Mesenchymal stem cell (in vitro differentiated cells and primary cell): ENCODE data around the gene TRPC6.

Source experiments
- DNase-seq: peaks from one replicate; pipeline ENCODE4 v3.0.0-alpha.2; 2013
- H2AFZ ChIP-seq: one replicate; pipeline ENCODE4 v1.6.1; 2013; ENCODE audit warnings: low read depth, mild to moderate bottlenecking, control low read depth, inconsistent platforms, low read length, moderate library complexity
- H2AK5ac ChIP-seq: 2 replicates; pipeline ENCODE4 v1.6.1; 2013; ENCODE audit warnings: low read length, moderate library complexity, mild to moderate bottlenecking, inconsistent platforms; ENCODE audit not compliant: severe bottlenecking
- H2BK120ac ChIP-seq: one replicate; pipeline ENCODE4 v1.6.1; 2013; ENCODE audit warnings: low read depth, mild to moderate bottlenecking, inconsistent platforms, low read length, moderate library complexity
- H2BK12ac ChIP-seq, 2 experiments: one replicate each; pipeline ENCODE4 v1.6.1; 2013; ENCODE audit warnings: inconsistent platforms in 2 of 2, low read length in 2 of 2, mild to moderate bottlenecking in 2 of 2, moderate library complexity in 2 of 2, control low read depth in 1 of 2
- H2BK15ac ChIP-seq: one replicate; pipeline ENCODE4 v1.6.1; 2013; ENCODE audit warnings: mild to moderate bottlenecking, low read depth, inconsistent platforms; ENCODE audit not compliant: poor library complexity, severe bottlenecking
- H2BK5ac ChIP-seq: 2 replicates; pipeline ENCODE4 v1.6.1; 2013; ENCODE audit warnings: low read depth, mild to moderate bottlenecking, low read length, control low read depth, inconsistent platforms; ENCODE audit not compliant: poor library complexity, severe bottlenecking
- H3K14ac ChIP-seq, 2 experiments: one replicate each; pipeline ENCODE4 v1.6.1; 2013; ENCODE audit warnings: inconsistent platforms in 2 of 2, low read length in 2 of 2, control low read depth in 1 of 2, mild to moderate bottlenecking in 1 of 2, moderate library complexity in 1 of 2
- H3K18ac ChIP-seq, 2 experiments: one replicate each; pipeline ENCODE4 v1.6.1; 2013; ENCODE audit warnings: inconsistent platforms in 2 of 2, low read length in 2 of 2, control low read depth in 1 of 2, low read depth in 1 of 2, mild to moderate bottlenecking in 1 of 2
- H3K23ac ChIP-seq, 2 experiments: one replicate each; pipeline ENCODE4 v1.6.1; 2013; ENCODE audit warnings: inconsistent platforms in 2 of 2, low read length in 2 of 2, mild to moderate bottlenecking in 2 of 2, moderate library complexity in 2 of 2, control low read depth in 1 of 2
- H3K27ac ChIP-seq: 2 replicates; pipeline ENCODE4 v1.5.1; 2013; ENCODE audit warnings: mild to moderate bottlenecking, moderate library complexity, low read length, control low read depth, inconsistent platforms; ENCODE audit not compliant: poor library complexity, severe bottlenecking
- H3K27me3 ChIP-seq, 2 experiments: 2 replicates each; pipeline versions ENCODE4 v1.6.1 to v1.7.0; 2013; ENCODE audit warnings: low read length in 2 of 2, mild to moderate bottlenecking in 2 of 2, moderate library complexity in 2 of 2, control low read depth in 1 of 2, inconsistent platforms in 1 of 2; ENCODE audit not compliant: control insufficient read depth in 1 of 2, insufficient read depth in 1 of 2
- H3K36me3 ChIP-seq, 2 experiments: 2 replicates each; pipeline versions ENCODE4 v1.6.1 to v1.7.0; 2013; ENCODE audit warnings: low read length in 2 of 2, control low read depth in 1 of 2, inconsistent platforms in 1 of 2, low read depth in 1 of 2, mild to moderate bottlenecking in 1 of 2; ENCODE audit not compliant: insufficient read depth in 2 of 2, control insufficient read depth in 1 of 2
- H3K4ac ChIP-seq, 2 experiments: one replicate each; pipeline ENCODE4 v1.6.1; 2013; ENCODE audit warnings: inconsistent platforms in 2 of 2, low read length in 2 of 2, mild to moderate bottlenecking in 2 of 2, moderate library complexity in 2 of 2, control low read depth in 1 of 2, low read depth in 1 of 2
- H3K4me1 ChIP-seq: 2 replicates; pipeline ENCODE4 v1.6.1; 2013; ENCODE audit warnings: low read depth, low read length, control low read depth; ENCODE audit not compliant: control insufficient read depth, insufficient read depth
- H3K4me2 ChIP-seq: 2 replicates; pipeline ENCODE4 v1.6.1; 2013; ENCODE audit warnings: low read length, mild to moderate bottlenecking, inconsistent platforms; ENCODE audit not compliant: poor library complexity, severe bottlenecking
- H3K4me3 ChIP-seq, 2 experiments: 2 replicates each; pipeline versions ENCODE4 v1.5.1 to v1.7.0; 2013; ENCODE audit warnings: low read length in 2 of 2, mild to moderate bottlenecking in 2 of 2, control low read depth in 1 of 2, low read depth in 1 of 2; ENCODE audit not compliant: insufficient read depth in 1 of 2
- H3K79me1 ChIP-seq: replicated peaks from 2 replicates; pipeline ENCODE4 v1.6.1; 2013; ENCODE audit warnings: mild to moderate bottlenecking, control low read depth, low read length, inconsistent platforms; ENCODE audit not compliant: poor library complexity, severe bottlenecking
- H3K9ac ChIP-seq: 2 replicates; pipeline ENCODE4 v1.7.0; 2013; ENCODE audit warnings: mild to moderate bottlenecking, low read length, moderate library complexity
- H3K9me3 ChIP-seq: 2 replicates; pipeline ENCODE4 v1.7.0; 2013; ENCODE audit warnings: mild to moderate bottlenecking, low read length; ENCODE audit not compliant: control insufficient read depth
- H4K8ac ChIP-seq: one replicate; pipeline ENCODE4 v1.6.1; 2013; ENCODE audit warnings: inconsistent platforms, mild to moderate bottlenecking, low read length, moderate library complexity
- H4K91ac ChIP-seq: one replicate; pipeline ENCODE4 v1.6.1; 2013; ENCODE audit warnings: mild to moderate bottlenecking, low read length, inconsistent platforms
- WGBS: methylation state at CpG from one replicate; pipeline ENCODE4 v1.1.7; 2013; ENCODE audit warnings: mixed read lengths; 5-methylcytosine and 5-hydroxymethylcytosine counted together

TRPC6 gene

DNA sequence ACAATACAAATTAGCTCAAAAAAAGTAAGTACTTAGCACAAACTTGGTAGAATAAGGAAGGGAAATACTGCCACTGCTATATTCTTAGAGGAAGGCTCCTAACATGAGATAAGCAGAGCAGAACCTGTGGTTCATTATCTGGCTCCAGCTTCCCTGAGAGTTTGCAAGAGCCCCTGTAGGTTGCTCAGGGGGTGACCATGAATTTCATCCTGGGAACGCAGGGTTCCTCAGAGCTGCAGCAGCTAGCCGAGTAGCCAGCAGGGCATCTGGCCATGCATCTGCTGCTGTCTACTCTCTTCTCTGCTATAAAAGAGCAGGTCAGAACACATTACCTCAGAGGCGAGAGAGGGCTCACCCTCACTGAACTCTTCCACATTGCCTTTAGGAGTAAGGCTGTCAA is 67.3 kb downstream of the TRPC6 start:
- H3K4me3 ChIP-seq: no peak overlapping the region
- H3K4me1 ChIP-seq: no peaks in the 10 kb centered on the region
- H2BK120ac ChIP-seq: no peak overlapping the region
- H3K79me1 ChIP-seq: no peaks in the 10 kb centered on the region
- H4K91ac ChIP-seq: no peak overlapping the region
- no peaks in the 10 kb centered on the region for H3K9me3 ChIP-seq
- no peaks in the 10 kb centered on the region for H3K36me3 ChIP-seq
- 30% methylated on average over 3 of the region's 3 CpGs for WGBS
- no peak overlapping the region for H3K9ac ChIP-seq
- H3K14ac ChIP-seq: no peak overlapping the region
- H3K4ac ChIP-seq: no peak overlapping the region
- no peak overlapping the region for H3K23ac ChIP-seq
- H2BK12ac ChIP-seq: no peak overlapping the region
- no peak overlapping the region for H4K8ac ChIP-seq
- H2AFZ ChIP-seq: no peak overlapping the region
- H3K27ac ChIP-seq: no peak overlapping the region
- H2BK15ac ChIP-seq: no peak overlapping the region
- peaks cover 4 to 11% of the 10 kb centered on the region in 2 experiments for H3K27me3 ChIP-seq
- no peak overlapping the region for H3K4me2 ChIP-seq
- no peak for DNase-seq
- H2BK5ac ChIP-seq: no peak overlapping the region
- no peak overlapping the region for H3K18ac ChIP-seq
- H2AK5ac ChIP-seq: no peak overlapping the region

DNA sequence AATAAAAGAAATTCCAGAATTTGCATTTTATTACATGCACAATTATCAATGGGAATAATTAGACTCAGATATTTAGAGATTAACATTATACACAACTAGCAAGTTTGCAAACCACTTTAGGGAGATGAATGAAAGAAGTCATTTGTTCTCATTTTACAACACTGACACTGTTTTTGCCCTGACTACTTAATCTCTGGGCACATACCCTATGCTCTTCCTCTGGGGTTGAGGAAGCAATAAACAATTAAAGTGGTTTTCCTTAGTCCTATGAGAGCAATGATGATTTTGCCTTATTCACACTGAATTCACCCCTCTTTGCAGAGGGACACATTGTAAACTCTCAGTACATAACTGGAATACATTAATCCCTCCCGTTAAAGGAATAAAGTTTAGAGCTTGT is 72.7 kb downstream of the TRPC6 start:
- no peak overlapping the region for H2AFZ ChIP-seq
- no peaks in the 10 kb centered on the region for H3K9me3 ChIP-seq

DNA sequence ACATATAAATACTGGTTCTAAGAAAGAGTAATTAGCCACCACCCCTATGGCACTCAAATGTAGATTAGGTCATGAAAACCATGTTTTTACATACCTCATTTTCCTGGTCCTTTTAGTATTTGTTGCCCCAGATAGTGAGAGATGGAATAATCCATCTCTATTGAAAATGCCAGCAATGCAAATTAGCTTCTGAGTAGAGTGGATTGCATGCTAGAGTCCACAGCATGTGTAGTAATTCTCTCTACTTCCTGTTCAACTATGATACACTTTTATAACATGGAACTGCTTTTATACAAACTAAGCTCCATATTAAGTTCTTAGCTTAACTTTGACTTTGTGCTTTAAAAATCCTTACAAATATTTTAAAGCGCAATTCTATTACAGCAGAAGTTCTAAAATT is 73.2 kb downstream of the TRPC6 start:
- Histone ChIP-seq H3K18ac (no peak overlapping the region), H3K27ac (no peak overlapping the region), H3K4ac (no peak overlapping the region), H2AK5ac (no peak overlapping the region), H2AFZ (no peak overlapping the region), H3K79me1 (no peaks in the 10 kb centered on the region), H4K8ac (no peak overlapping the region), H3K9me3 (no peaks in the 10 kb centered on the region), H3K36me3 (no peaks in the 10 kb centered on the region), H4K91ac (no peak overlapping the region), H3K14ac (no peak overlapping the region), H3K4me2 (no peak overlapping the region), H2BK15ac (no peak overlapping the region), H3K9ac (no peak overlapping the region), H2BK120ac (no peak overlapping the region), H3K23ac (no peak overlapping the region), H2BK12ac (no peak overlapping the region), H2BK5ac (no peak overlapping the region), H3K4me3 (no peak overlapping the region), H3K27me3 (peaks cover 4 to 8% of the 10 kb centered on the region in 2 experiments), H3K4me1 (no peaks in the 10 kb centered on the region)
- WGBS: no CpG with 5 or more reads among the region's 1 CpG
- DNase-seq: no peak

More for the DNA sequence above, 72.7 kb downstream of the TRPC6 start:
- no peak overlapping the region for H3K4ac ChIP-seq
- no peak overlapping the region for H2BK12ac ChIP-seq
- H4K91ac ChIP-seq: no peak overlapping the region
- H3K18ac ChIP-seq: no peak overlapping the region
- no peak overlapping the region for H2BK15ac ChIP-seq
- H3K4me2 ChIP-seq: no peak overlapping the region
- no peak overlapping the region for H2BK120ac ChIP-seq
- no CpG with 5 or more reads among the region's 1 CpG for WGBS
- H3K4me3 ChIP-seq: no peak overlapping the region
- no peak overlapping the region for H3K9ac ChIP-seq
- H3K23ac ChIP-seq: no peak overlapping the region
- no peak overlapping the region for H4K8ac ChIP-seq
- no peak for DNase-seq
- no peaks in the 10 kb centered on the region for H3K79me1 ChIP-seq
- peaks cover 4 to 8% of the 10 kb centered on the region in 2 experiments for H3K27me3 ChIP-seq
- no peaks in the 10 kb centered on the region for H3K36me3 ChIP-seq
- H3K14ac ChIP-seq: no peak overlapping the region
- H2AK5ac ChIP-seq: no peak overlapping the region
- H3K27ac ChIP-seq: no peak overlapping the region
- no peaks in the 10 kb centered on the region for H3K4me1 ChIP-seq
- no peak overlapping the region for H2BK5ac ChIP-seq

DNA sequence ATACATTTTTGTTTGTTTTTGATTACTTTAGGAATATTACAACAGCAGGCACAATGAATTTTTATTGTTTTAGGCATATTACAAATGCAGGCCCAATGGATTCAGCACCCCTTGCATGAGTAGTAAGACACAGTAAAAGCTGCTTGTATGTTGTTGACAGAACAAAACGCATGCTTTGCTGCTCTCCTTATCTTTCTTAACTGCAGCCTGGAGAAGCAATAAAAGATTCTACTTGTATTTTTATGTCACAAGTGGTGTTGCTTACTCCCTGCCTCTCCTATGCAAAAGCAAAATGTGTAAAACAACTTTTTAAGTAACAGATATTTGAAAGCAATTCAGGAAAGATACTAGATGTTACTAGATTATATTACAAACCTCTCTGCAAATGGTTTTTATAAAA is 73.9 kb downstream of the TRPC6 start:
- Histone ChIP-seq H3K23ac (no peak overlapping the region), H3K9me3 (no peaks in the 10 kb centered on the region), H2BK12ac (no peak overlapping the region), H3K4me3 (no peak overlapping the region), H2AFZ (no peak overlapping the region), H3K18ac (no peak overlapping the region), H4K8ac (no peak overlapping the region), H2AK5ac (no peak overlapping the region), H2BK5ac (no peak overlapping the region), H3K9ac (no peak overlapping the region), H3K4ac (no peak overlapping the region), H4K91ac (no peak overlapping the region), H3K4me1 (no peaks in the 10 kb centered on the region), H3K27ac (no peak overlapping the region), H3K27me3 (peaks cover 4 to 8% of the 10 kb centered on the region in 2 experiments), H3K14ac (no peak overlapping the region), H3K79me1 (no peaks in the 10 kb centered on the region), H2BK15ac (no peak overlapping the region), H3K36me3 (no peaks in the 10 kb centered on the region), H2BK120ac (no peak overlapping the region), H3K4me2 (no peak overlapping the region)
- DNase-seq: no peak
- WGBS: 67% methylated on average over 1 of the region's 1 CpG
